8988T (cell line): Measurements from ENCODE around the gene NEK5.
"Not testable (repeated sequence)": the region's sequence is repeated elsewhere in the genome, so short reads cannot be mapped to it uniquely, and the experiment has no call there.

Experiments used
- DNase-seq: peaks from one replicate; pipeline ENCODE4 v3.0.0; 2011

NEK5 gene

GRCh38 chr13:52128714-52129700 lies at the start of gene NEK5:
TSS of gene NEK5 (minus strand) at chr13:52129073. CDS start at chr13:52127482, 1,591 bp downstream.
- peak; percentile 77 for DNase-seq

- DNase-seq, result no peak
Measured at GRCh38 chr13:52177276-52177675, 48.4 kb upstream of the NEK5 start.

- DNase-seq, result not testable (repeated sequence)
Measured at GRCh38 chr13:52173970-52174369, 45.1 kb upstream of the NEK5 start.

GRCh38 chr13:52173373-52173772 lies 44.5 kb upstream of the NEK5 start:
- DNase-seq, result no peak

- not testable (repeated sequence) for DNase-seq
Measured at GRCh38 chr13:52171686-52172085, 42.8 kb upstream of the NEK5 start.

GRCh38 chr13:52170828-52171391 lies 42.0 kb upstream of the NEK5 start:
- DNase-seq, result not testable (repeated sequence)

- no peak for DNase-seq
Measured at GRCh38 chr13:52169839-52170238, 41.0 kb upstream of the NEK5 start.

- no peak for DNase-seq
Measured at GRCh38 chr13:52165411-52165810, 36.5 kb upstream of the NEK5 start.

- no peak for DNase-seq
Measured at GRCh38 chr13:52164989-52165388, 36.1 kb upstream of the NEK5 start.

- DNase-seq, result not testable (repeated sequence)
Measured at GRCh38 chr13:52163878-52164277, 35.0 kb upstream of the NEK5 start.

GRCh38 chr13:52162279-52163101 lies 33.6 kb upstream of the NEK5 start:
- DNase-seq, result no peak

- DNase-seq, result no peak
Measured at GRCh38 chr13:52161181-52161646, 32.3 kb upstream of the NEK5 start.

GRCh38 chr13:52160506-52160905 lies 31.6 kb upstream of the NEK5 start:
- no peak for DNase-seq

- no peak for DNase-seq
Measured at GRCh38 chr13:52160053-52160452, 31.2 kb upstream of the NEK5 start.

- peak; percentile 47 for DNase-seq
Measured at GRCh38 chr13:52159159-52159982, 30.5 kb upstream of the NEK5 start, which contains the start of gene NEK3. TSS of gene NEK3 (minus strand) at chr13:52159597. CDS start at chr13:52156191, 3,406 bp downstream.

GRCh38 chr13:52158629-52159158 lies 29.8 kb upstream of the NEK5 start:
- DNase-seq, result peak; percentile 15

- no peak for DNase-seq
Measured at GRCh38 chr13:52156724-52157261, 27.9 kb upstream of the NEK5 start.

GRCh38 chr13:52155177-52155576 lies 26.3 kb upstream of the NEK5 start:
- no peak for DNase-seq

- no peak for DNase-seq
Measured at GRCh38 chr13:52147225-52147624, 18.4 kb upstream of the NEK5 start.

GRCh38 chr13:52141299-52141698 lies 12.4 kb upstream of the NEK5 start:
- DNase-seq, result no peak

GRCh38 chr13:52137489-52137888 lies 8.6 kb upstream of the NEK5 start:
- no peak for DNase-seq
